Measurements from ENCODE around the gene ZNF547.

Gene ZNF547

GRCh38 chr19:57376151-57376550, 12.8 kb downstream of the ZNF547 start:
- DNase-seq, result no peak

- no peak for DNase-seq
Observed at GRCh38 chr19:57377498-57378146, 14.3 kb downstream of the ZNF547 start.

- DNase-seq, result no peak
Observed at GRCh38 chr19:57380923-57381322, 17.6 kb downstream of the ZNF547 start.

GRCh38 chr19:57382806-57383488, 19.6 kb downstream of the ZNF547 start:
- no peak for DNase-seq

GRCh38 chr19:57389194-57389729, 25.9 kb downstream of the ZNF547 start:
- DNase-seq, result no peak

GRCh38 chr19:57389730-57390598, 26.6 kb downstream of the ZNF547 start, which contains the start of gene ZNF548:
Gene ZNF548, plus strand, starts transcription at chr19:57389854. Its CDS starts 246 bp downstream, at chr19:57390100.
- DNase-seq, result peak; percentile 96

GRCh38 chr19:57395710-57396109, 32.4 kb downstream of the ZNF547 start:
- no peak for DNase-seq

GRCh38 chr19:57398868-57399267, 35.5 kb downstream of the ZNF547 start:
- DNase-seq, result no peak

- DNase-seq, result no peak
Observed at GRCh38 chr19:57403737-57404563, 40.6 kb downstream of the ZNF547 start.

- DNase-seq, result no peak
Observed at GRCh38 chr19:57406516-57407123, 43.3 kb downstream of the ZNF547 start.

GRCh38 chr19:57410877-57411671, 47.7 kb downstream of the ZNF547 start, which contains the start of gene ZNF17:
Gene ZNF17, plus strand, starts transcription at chr19:57411161. Its CDS starts 2,455 bp downstream, at chr19:57413616.
- DNase-seq, result peak; percentile 78

GRCh38 chr19:57419439-57419838, 56.1 kb downstream of the ZNF547 start:
- DNase-seq, result no peak

GRCh38 chr19:57421037-57421436, 57.7 kb downstream of the ZNF547 start:
- DNase-seq, result no peak
